ENCODE results near the gene SORT1.

The SORT1 gene

DNA sequence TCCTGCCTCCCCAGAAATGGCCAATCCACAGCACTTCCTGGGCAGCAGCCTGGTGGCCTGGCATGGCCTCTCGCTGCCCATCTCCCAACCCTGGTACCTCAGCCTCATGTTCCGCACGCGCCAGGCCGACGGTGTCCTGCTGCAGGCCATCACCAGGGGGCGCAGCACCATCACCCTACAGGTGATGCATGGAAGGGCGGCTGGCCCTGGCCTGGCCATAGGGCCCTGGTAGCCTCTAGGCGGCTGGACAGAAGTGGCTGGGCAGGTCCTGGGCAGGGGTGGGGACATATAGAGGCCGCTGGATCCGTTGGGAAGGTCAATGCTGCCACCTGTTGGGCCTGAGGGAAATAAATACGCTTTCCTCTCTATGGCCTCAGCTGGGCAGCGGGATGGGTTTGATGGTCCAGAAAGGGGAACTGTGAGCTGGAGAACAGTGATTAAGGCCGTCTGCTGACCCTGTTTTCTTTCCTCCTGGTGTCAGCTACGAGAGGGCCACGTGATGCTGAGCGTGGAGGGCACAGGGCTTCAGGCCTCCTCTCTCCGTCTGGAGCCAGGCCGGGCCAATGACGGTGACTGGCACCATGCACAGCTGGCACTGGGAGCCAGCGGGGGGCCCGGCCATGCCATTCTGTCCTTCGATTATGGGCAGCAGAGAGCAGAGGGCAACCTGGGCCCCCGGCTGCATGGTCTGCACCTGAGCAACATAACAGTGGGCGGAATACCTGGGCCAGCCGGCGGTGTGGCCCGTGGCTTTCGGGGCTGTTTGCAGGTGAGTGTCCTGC lies 133.9 kb downstream of the SORT1 start:
- DNase-seq, result peak in 53 of 56 donors; percentile 39 to 88 (median 73)

DNA sequence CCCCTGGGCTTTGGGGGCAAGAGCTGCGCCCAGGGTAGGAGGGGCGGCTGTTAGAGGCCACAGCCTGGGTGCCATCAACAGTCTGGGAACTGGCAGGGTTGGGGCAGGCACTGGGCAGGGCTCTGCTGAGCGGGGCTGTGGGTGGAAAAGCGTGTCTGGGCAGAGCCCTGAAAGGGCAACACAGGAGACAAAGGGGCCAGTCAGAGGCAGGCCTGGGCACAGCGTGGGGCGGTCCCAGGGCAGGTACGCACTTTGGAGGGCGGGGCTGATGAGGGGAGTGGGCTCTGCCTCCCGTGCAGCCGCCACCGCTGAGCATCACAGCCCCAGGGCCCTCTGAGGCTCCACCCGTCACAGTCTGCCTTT lies 134.5 kb downstream of the SORT1 start:
- peak in 5 of 56 donors; percentile 53 to 65 (median 60) for DNase-seq

DNA sequence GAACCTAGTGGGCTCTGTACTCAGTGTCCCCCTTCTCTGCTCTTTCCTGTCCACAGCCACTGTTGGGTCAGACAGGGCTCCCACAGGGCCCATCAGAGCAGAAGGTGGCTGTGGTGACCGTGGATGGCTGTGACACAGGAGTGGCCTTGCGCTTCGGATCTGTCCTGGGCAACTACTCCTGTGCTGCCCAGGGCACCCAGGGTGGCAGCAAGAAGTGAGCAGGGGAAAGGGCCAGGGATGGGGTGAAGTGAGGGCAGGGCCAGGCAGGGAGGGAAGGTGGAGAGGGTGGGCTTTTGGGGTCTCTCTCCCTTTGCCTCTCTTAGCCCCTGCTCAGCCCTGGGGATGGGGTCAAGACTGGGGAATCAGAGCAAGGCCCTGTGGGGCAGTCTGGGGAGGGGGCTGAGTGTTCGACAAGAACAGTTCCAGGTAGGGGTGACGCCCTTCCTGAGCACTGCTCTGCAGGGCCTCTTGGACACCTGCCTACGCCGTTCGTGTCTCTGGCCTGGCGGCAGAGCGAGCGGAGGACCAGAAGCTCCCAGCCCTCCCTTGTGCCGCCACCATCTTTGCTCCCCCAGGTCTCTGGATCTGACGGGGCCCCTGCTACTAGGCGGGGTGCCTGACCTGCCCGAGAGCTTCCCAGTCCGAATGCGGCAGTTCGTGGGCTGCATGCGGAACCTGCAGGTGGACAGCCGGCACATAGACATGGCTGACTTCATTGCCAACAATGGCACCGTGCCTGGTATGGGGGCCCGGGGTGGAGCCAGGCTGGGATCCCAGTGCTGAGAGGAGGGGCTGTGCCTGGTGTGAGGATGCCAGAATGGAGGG lies 135.3 kb downstream of the SORT1 start:
- DNase-seq, result peak in 1 of 56 donors; percentile 56

DNA sequence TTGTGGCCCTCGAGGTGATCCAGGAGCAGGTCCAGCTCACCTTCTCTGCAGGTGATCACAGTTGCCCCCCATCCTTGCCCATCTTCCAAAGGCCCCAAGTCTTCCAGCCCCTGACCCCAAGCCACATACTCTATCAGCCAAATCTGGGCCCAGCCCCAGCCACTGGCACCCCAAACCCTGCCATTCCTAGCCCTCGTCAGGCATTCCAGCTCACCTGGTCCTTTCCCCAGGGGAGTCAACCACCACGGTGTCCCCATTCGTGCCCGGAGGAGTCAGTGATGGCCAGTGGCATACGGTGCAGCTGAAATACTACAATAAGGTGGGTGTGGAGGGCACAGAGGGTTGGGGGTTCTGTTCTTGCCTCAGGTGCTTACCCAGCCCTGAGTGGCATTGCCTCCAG lies 136.1 kb downstream of the SORT1 start:
- no peak for DNase-seq

DNA sequence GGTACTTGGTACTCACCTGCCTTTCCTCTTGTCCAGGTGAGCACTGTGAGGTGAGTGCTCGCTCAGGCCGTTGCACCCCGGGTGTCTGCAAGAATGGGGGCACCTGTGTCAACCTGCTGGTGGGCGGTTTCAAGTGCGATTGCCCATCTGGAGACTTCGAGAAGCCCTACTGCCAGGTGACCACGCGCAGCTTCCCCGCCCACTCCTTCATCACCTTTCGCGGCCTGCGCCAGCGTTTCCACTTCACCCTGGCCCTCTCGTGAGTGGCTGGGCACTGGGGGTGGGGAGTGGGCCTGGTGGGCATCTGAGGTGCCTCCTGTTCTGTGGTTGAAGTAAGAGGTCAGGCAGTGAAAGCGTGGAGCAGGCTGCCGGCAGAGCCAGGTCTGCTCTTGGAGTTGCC lies 136.7 kb downstream of the SORT1 start:
- no peak for DNase-seq

DNA sequence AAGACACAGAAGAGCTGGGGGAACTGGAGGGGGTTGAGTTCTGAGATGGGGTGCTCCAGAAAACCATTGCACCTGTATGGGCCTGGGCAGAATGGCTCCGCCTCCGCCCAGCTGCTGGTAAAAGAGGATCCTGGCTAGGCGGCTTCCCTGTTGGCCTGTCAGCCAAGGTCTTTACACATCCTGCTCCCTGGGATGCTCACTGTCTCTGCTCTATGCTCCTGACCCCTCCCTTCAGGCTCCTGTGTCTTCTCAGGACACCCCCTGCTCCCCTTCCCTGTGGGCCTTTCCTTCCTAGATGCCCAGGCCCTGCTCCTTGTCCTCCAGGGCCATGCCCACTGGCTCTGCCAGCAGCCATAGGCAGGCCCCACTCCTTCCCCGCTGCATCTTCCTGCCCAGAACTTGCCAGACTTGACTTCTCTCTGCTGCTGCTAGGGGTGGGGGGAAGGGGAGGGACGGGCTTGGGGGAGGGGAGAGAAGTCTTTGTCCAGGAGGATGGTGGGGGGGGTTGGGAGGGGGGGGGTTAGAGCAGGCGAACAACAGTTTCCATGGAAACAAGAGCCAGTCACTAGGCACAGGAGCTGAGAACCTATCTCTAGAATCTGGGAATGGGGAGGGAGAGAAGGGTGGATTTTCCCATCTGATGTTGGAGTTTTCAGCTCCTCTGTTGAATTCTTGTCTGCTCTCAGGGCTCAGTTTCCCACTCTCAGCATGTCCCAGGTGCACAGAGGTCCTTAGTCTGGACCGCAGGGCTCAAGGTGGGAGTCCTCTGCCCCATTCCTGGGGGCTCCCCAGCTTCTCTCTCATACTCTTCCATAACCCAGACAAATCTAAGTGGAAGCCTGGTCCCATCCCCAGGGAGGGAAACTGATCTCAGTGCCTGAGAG lies 137.8 kb downstream of the SORT1 start:
- DNase-seq, result peak in 1 of 56 donors; percentile 56

All from amygdala (tissue), 56 donors.